ENCODE results near the gene RNF213. TPM values are rescaled to one million over a fixed set of nuclear protein-coding genes. Genes with fewer than 3 reads are reported as not detected.

Gene RNF213
- total RNA-seq, 1 experiment from 2014 or later, result 70.5 TPM

DNA sequence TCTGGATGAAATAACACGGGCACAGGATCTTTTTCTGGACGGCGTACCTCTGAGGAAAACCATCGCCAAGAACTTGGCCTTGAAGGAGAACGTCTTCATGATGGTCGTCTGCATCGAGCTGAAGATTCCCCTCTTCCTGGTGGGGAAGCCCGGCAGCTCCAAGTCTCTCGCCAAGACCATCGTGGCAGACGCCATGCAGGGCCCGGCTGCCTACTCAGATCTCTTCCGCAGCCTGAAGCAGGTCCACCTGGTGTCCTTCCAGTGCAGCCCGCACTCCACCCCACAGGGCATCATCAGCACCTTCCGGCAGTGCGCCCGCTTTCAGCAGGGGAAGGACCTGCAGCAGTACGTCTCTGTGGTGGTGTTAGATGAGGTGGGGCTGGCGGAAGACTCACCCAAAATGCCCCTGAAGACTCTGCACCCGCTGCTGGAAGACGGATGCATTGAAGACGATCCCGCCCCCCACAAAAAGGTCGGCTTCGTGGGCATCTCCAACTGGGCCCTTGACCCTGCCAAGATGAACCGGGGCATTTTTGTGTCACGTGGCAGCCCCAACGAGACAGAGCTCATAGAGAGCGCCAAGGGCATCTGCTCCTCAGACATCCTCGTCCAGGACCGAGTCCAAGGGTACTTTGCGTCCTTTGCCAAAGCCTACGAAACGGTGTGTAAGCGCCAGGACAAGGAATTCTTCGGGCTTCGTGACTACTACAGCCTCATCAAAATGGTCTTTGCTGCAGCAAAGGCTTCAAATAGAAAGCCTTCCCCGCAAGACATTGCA is 86.0 kb downstream of the RNF213 start:
- Mint-ChIP-seq H3K4me3 (no peak overlapping the region), H3K36me3 (peaks cover 84% of the 10 kb centered on the region), H3K4me1 (no peaks in the 10 kb centered on the region), H3K27me3 (ENCODE audit: low read depth) (no peaks in the 10 kb centered on the region), H3K9me3 (no peaks in the 10 kb centered on the region), H3K27ac (no peak overlapping the region)
- CTCF ChIA-PET, result no interaction called here
- TF ChIP-seq HMGA2 (CRISPR knock-in tag; IDR thresholded peaks at IDR 0.05) (no peak), TEAD1 (CRISPR knock-in tag; IDR thresholded peaks at IDR 0.05) (no peak), FOXJ3 (CRISPR knock-in tag; IDR thresholded peaks at IDR 0.05; ENCODE audit: borderline replicate concordance) (no peak), EMX1 (CRISPR knock-in tag; IDR thresholded peaks at IDR 0.05) (no peak), CBFB (CRISPR knock-in tag; IDR thresholded peaks at IDR 0.05; ENCODE audit: low read depth) (no peak)
- TF ChIP-seq, protein P1, sequence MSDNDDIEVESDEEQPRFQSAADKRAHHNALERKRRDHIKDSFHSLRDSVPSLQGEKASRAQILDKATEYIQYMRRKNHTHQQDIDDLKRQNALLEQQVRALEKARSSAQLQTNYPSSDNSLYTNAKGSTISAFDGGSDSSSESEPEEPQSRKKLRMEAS (CRISPR knock-in tag; IDR thresholded peaks at IDR 0.05), result no peak
- TF ChIP-seq, protein P2, sequence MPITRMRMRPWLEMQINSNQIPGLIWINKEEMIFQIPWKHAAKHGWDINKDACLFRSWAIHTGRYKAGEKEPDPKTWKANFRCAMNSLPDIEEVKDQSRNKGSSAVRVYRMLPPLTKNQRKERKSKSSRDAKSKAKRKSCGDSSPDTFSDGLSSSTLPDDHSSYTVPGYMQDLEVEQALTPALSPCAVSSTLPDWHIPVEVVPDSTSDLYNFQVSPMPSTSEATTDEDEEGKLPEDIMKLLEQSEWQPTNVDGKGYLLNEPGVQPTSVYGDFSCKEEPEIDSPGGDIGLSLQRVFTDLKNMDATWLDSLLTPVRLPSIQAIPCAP (CRISPR knock-in tag; IDR thresholded peaks at IDR 0.05), result no peak
- TF ChIP-seq, protein P3, sequence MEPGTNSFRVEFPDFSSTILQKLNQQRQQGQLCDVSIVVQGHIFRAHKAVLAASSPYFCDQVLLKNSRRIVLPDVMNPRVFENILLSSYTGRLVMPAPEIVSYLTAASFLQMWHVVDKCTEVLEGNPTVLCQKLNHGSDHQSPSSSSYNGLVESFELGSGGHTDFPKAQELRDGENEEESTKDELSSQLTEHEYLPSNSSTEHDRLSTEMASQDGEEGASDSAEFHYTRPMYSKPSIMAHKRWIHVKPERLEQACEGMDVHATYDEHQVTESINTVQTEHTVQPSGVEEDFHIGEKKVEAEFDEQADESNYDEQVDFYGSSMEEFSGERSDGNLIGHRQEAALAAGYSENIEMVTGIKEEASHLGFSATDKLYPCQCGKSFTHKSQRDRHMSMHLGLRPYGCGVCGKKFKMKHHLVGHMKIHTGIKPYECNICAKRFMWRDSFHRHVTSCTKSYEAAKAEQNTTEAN (CRISPR knock-in tag; IDR thresholded peaks at IDR 0.05), result no peak
- POLR2A ChIA-PET, result no interaction called here
- ATAC-seq (no peak), DNase-seq (ENCODE audit: low spot score) (no peak)

DNA sequence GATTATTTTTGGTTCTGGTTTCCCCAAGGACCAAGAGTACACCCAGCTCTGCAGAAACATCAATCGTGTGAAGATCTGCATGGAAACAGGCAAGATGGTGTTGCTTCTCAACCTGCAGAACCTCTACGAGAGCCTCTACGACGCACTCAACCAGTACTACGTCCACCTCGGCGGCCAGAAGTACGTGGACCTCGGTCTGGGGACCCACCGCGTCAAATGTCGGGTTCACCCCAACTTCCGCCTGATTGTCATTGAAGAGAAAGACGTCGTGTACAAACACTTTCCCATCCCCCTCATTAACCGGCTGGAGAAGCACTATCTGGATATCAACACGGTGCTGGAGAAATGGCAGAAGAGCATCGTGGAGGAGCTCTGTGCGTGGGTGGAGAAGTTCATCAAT is 86.9 kb downstream of the RNF213 start:
- ATAC-seq (no peak), DNase-seq (ENCODE audit: low spot score) (no peak)
- TF ChIP-seq, protein P4, sequence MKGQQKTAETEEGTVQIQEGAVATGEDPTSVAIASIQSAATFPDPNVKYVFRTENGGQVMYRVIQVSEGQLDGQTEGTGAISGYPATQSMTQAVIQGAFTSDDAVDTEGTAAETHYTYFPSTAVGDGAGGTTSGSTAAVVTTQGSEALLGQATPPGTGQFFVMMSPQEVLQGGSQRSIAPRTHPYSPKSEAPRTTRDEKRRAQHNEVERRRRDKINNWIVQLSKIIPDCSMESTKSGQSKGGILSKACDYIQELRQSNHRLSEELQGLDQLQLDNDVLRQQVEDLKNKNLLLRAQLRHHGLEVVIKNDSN (CRISPR knock-in tag; IDR thresholded peaks at IDR 0.05), result no peak
- CTCF ChIA-PET, result no interaction called here
- no peaks in the 10 kb centered on the region for H3K4me1 Mint-ChIP-seq
- POLR2A ChIA-PET, result no interaction called here
- no peak overlapping the region for H3K4me3 Mint-ChIP-seq
- H3K27me3 Mint-ChIP-seq (ENCODE audit: low read depth), result no peaks in the 10 kb centered on the region
- H3K36me3 Mint-ChIP-seq, result peaks cover 89% of the 10 kb centered on the region
- no peak overlapping the region for H3K27ac Mint-ChIP-seq
- H3K9me3 Mint-ChIP-seq, result no peaks in the 10 kb centered on the region

DNA sequence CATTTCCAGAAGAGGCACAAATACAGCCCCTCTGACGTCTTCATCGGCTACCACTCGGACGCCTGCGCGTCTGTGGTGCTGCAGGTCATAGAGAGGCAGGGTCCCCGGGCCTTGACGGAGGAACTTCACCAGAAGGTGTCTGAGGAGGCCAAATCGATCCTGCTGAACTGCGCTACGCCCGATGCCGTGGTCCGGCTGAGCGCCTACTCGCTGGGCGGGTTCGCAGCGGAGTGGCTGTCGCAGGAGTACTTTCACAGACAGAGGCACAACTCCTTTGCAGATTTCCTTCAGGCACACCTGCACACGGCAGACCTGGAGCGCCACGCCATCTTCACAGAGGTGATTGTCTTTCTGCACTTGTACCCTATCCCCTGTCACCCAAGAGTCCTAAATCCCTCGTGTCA is 87.3 kb downstream of the RNF213 start:
- no peak for ATAC-seq
- H3K27ac Mint-ChIP-seq, result no peak overlapping the region
- CTCF ChIA-PET, result no interaction called here
- no peaks in the 10 kb centered on the region for H3K4me1 Mint-ChIP-seq
- H3K4me3 Mint-ChIP-seq, result no peak overlapping the region
- POLR2A ChIA-PET, result no interaction called here
- no peak for DNase-seq (ENCODE audit: low spot score)
- H3K27me3 Mint-ChIP-seq (ENCODE audit: low read depth), result no peaks in the 10 kb centered on the region
- TF ChIP-seq PRRX2 (CRISPR knock-in tag; IDR thresholded peaks at IDR 0.05) (no peak), JUN (CRISPR knock-in tag; IDR thresholded peaks at IDR 0.05) (no peak), HMGA2 (CRISPR knock-in tag; IDR thresholded peaks at IDR 0.05) (no peak), GABPB1 (CRISPR knock-in tag; IDR thresholded peaks at IDR 0.05) (no peak), TP53 (CRISPR knock-in tag; IDR thresholded peaks at IDR 0.05) (no peak), ZNF671 (CRISPR knock-in tag; IDR thresholded peaks at IDR 0.05) (no peak), ESRRA (CRISPR knock-in tag; IDR thresholded peaks at IDR 0.05; ENCODE audit: borderline replicate concordance) (no peak)
- TF ChIP-seq, protein P5, sequence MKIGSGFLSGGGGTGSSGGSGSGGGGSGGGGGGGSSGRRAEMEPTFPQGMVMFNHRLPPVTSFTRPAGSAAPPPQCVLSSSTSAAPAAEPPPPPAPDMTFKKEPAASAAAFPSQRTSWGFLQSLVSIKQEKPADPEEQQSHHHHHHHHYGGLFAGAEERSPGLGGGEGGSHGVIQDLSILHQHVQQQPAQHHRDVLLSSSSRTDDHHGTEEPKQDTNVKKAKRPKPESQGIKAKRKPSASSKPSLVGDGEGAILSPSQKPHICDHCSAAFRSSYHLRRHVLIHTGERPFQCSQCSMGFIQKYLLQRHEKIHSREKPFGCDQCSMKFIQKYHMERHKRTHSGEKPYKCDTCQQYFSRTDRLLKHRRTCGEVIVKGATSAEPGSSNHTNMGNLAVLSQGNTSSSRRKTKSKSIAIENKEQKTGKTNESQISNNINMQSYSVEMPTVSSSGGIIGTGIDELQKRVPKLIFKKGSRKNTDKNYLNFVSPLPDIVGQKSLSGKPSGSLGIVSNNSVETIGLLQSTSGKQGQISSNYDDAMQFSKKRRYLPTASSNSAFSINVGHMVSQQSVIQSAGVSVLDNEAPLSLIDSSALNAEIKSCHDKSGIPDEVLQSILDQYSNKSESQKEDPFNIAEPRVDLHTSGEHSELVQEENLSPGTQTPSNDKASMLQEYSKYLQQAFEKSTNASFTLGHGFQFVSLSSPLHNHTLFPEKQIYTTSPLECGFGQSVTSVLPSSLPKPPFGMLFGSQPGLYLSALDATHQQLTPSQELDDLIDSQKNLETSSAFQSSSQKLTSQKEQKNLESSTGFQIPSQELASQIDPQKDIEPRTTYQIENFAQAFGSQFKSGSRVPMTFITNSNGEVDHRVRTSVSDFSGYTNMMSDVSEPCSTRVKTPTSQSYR (CRISPR knock-in tag; IDR thresholded peaks at IDR 0.05), result no peak
- peaks cover 92% of the 10 kb centered on the region for H3K36me3 Mint-ChIP-seq
- no peaks in the 10 kb centered on the region for H3K9me3 Mint-ChIP-seq

Measured in WTC11 (cell line).